Peyer's patch (tissue), 4 donors: ENCODE results near the gene SNTG2. TPM values are rescaled to one million over a fixed set of nuclear protein-coding genes. Genes with fewer than 3 reads are reported as not detected.
"Not testable (repeated sequence)": the region's sequence is repeated elsewhere in the genome, so short reads cannot be mapped to it uniquely, and the experiment has no call there.

Experiments
- DNase-seq, 3 donors: peaks; one replicate each; pipeline ENCODE4 v3.0.0-alpha.2; 2017 to 2019
- H3K27ac ChIP-seq, 4 donors: fragments of 200-600 bp; sonication (generic); one replicate each; pipeline ENCODE4 v1.5.1; 2016 to 2019
- H3K27me3 ChIP-seq, 2 donors: fragments of 200-600 bp; sonication (generic); one replicate each; pipeline ENCODE4 v1.5.1; 2019
- H3K36me3 ChIP-seq, 3 donors: fragments of 200-600 bp; sonication (generic); one replicate each; pipeline ENCODE4 v1.5.1; 2016 to 2019
- H3K4me1 ChIP-seq, 4 donors: fragments of 200-600 bp; sonication (generic); one replicate each; pipeline ENCODE4 v1.5.1; 2016 to 2019
- H3K4me3 ChIP-seq, 4 donors: fragments of 200-600 bp; sonication (generic); 1 replicate in 3 of 4; 2 replicates in 1 of 4; pipeline ENCODE4 v1.5.1; 2016 to 2019; ENCODE audit warnings: mild to moderate bottlenecking in 1 of 4
- H3K9me3 ChIP-seq, 4 donors: fragments of 200-600 bp; sonication (generic); one replicate each; pipeline ENCODE4 v1.5.1; 2016 to 2019; ENCODE audit warnings: mild to moderate bottlenecking in 1 of 4
- CTCF ChIP-seq, 6 experiments: fragments of 450-650 bp in 4 of 6; fragments of 200-600 bp in 2 of 6; sonication (generic) in 1 of 6; IDR thresholded peaks; one replicate each; pipeline ENCODE4 v1.5.1; 2017 to 2019; ENCODE audit warnings: antibody characterized with exemption in 6 of 6, mild to moderate bottlenecking in 3 of 6, moderate library complexity in 1 of 6
- POLR2A ChIP-seq, 2 donors: fragments of 450-650 bp; IDR thresholded peaks; one replicate each; pipeline ENCODE4 v1.5.1; 2017; ENCODE audit warnings: antibody characterized with exemption in 2 of 2, mild to moderate bottlenecking in 2 of 2, moderate library complexity in 2 of 2
- total RNA-seq, 4 donors: library from RNA; depleted of rRNA; stranded (reverse); fragments of >200 nt; gene quantifications; one replicate each; pipeline ENCODE4 v1.1.0, GENCODE V29; 2016

Gene SNTG2
- total RNA-seq, 4 donors from 2014 or later = 1.8 to 65.2 (median 3.9) TPM

- no peak overlapping the region for H3K27ac ChIP-seq
Observed at GRCh38 chr2:1104364-1104763, 153.7 kb downstream of the SNTG2 start.

GRCh38 chr2:1106344-1106743 is 155.7 kb downstream of the SNTG2 start:
- not testable (repeated sequence) for H3K27ac ChIP-seq, H3K36me3 ChIP-seq, DNase-seq, H3K9me3 ChIP-seq, H3K4me3 ChIP-seq, H3K27me3 ChIP-seq, H3K4me1 ChIP-seq

More at GRCh38 chr2:1104364-1104763, 153.7 kb downstream of the SNTG2 start:
- H3K4me3 ChIP-seq = no peak overlapping the region
- no peak for TF ChIP-seq CTCF (IDR thresholded peaks at IDR 0.05)
- TF ChIP-seq POLR2A (IDR thresholded peaks at IDR 0.05) = no peak
- no peaks in the 10 kb centered on the region for H3K4me1 ChIP-seq
- peaks cover 0 to 8% (median 0%) of the 10 kb centered on the region in 4 donors for H3K9me3 ChIP-seq
- H3K36me3 ChIP-seq = no peaks in the 10 kb centered on the region
- H3K27me3 ChIP-seq = no peaks in the 10 kb centered on the region
- DNase-seq = no peak

- TF ChIP-seq POLR2A (IDR thresholded peaks at IDR 0.05) (no peak), CTCF (IDR thresholded peaks at IDR 0.05) (no peak)
- Histone ChIP-seq H3K36me3 (no peaks in the 10 kb centered on the region), H3K4me3 (no peak overlapping the region), H3K4me1 (no peaks in the 10 kb centered on the region), H3K27me3 (no peaks in the 10 kb centered on the region), H3K27ac (no peak overlapping the region), H3K9me3 (no peaks in the 10 kb centered on the region)
- DNase-seq = no peak
Observed at GRCh38 chr2:1115843-1116539, 165.3 kb downstream of the SNTG2 start.

GRCh38 chr2:1117569-1117968 is 166.9 kb downstream of the SNTG2 start:
- H3K4me1 ChIP-seq = no peaks in the 10 kb centered on the region
- no peaks in the 10 kb centered on the region for H3K36me3 ChIP-seq
- DNase-seq = no peak
- H3K4me3 ChIP-seq = no peak overlapping the region
- no peak for TF ChIP-seq POLR2A (IDR thresholded peaks at IDR 0.05)
- no peak for TF ChIP-seq CTCF (IDR thresholded peaks at IDR 0.05)
- H3K27ac ChIP-seq = no peak overlapping the region
- H3K27me3 ChIP-seq = no peaks in the 10 kb centered on the region
- no peaks in the 10 kb centered on the region for H3K9me3 ChIP-seq

- Histone ChIP-seq H3K27ac (no peak overlapping the region), H3K4me3 (no peak overlapping the region), H3K4me1 (no peaks in the 10 kb centered on the region), H3K9me3 (no peaks in the 10 kb centered on the region), H3K27me3 (no peaks in the 10 kb centered on the region), H3K36me3 (no peaks in the 10 kb centered on the region)
- no peak for DNase-seq
- TF ChIP-seq POLR2A (IDR thresholded peaks at IDR 0.05) (no peak), CTCF (IDR thresholded peaks at IDR 0.05) (no peak)
Observed at GRCh38 chr2:1125217-1125616, 174.6 kb downstream of the SNTG2 start.

GRCh38 chr2:1125633-1126370 is 175.2 kb downstream of the SNTG2 start:
- no peak overlapping the region for H3K4me3 ChIP-seq
- H3K36me3 ChIP-seq = no peaks in the 10 kb centered on the region
- no peak for TF ChIP-seq CTCF (IDR thresholded peaks at IDR 0.05)
- no peak for TF ChIP-seq POLR2A (IDR thresholded peaks at IDR 0.05)
- DNase-seq = no peak
- H3K9me3 ChIP-seq = no peaks in the 10 kb centered on the region
- H3K4me1 ChIP-seq = no peaks in the 10 kb centered on the region
- H3K27me3 ChIP-seq = no peaks in the 10 kb centered on the region
- no peak overlapping the region for H3K27ac ChIP-seq
